PC-9 (cell line): Measurements from ENCODE around the gene PRPS1.

Experiments
- CTCF ChIP-seq: fragments of 200-600 bp; sonication (generic); conservative IDR thresholded peaks from 2 replicates; pipeline ENCODE4 v1.6.1; 2017; ENCODE audit warnings: mixed run types, antibody characterized with exemption, mild to moderate bottlenecking, moderate library complexity
- EZH2 ChIP-seq: fragments of 200-600 bp; sonication (generic); IDR thresholded peaks from 2 replicates; pipeline ENCODE4 v1.8.0; 2017; ENCODE audit warnings: antibody characterized with exemption, low read depth

DNA sequence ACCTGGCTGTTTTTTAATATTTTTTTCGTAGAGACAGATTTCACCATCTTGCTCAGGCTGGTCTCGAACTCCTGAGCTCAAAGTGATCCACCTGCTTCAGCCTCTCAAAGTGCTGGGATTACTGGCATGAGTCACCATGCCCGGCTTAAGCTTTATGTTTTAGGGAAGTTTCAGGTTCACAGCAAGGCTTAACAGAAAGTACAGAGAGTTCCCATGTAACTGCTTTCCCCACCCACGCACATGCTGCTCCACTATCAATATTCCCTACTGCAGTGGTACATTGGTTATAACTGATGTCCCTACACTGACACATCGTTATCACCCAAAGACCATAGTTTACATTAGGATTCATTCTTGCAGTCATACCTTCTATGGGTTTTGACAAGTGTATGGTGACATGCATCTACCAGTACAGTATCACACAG, 62.7 kb downstream of the PRPS1 start:
- no peak for TF ChIP-seq CTCF
- TF ChIP-seq EZH2 = no peak
